Fibroblast of lung (primary cell): ENCODE data around the gene NT5DC1. TPM values are rescaled to one million over a fixed set of nuclear protein-coding genes. Genes with fewer than 3 reads are reported as not detected.
A peak's percentile ranks its signal among the peaks of the same experiment; 100 is the strongest.

Experiments used
- DNase-seq, 2 donors: peaks; one replicate each; pipeline versions ENCODE4 v3.0.0 to v3.0.0-alpha.2; 2010; ENCODE audit warnings: low read depth in 2 of 2
- H2AFZ ChIP-seq: 2 replicates; pipeline ENCODE4 v1.5.1; 2012; ENCODE audit warnings: low read length, control low read depth, inconsistent platforms
- H3K27ac ChIP-seq: 2 replicates; pipeline ENCODE4 v1.5.1; 2011; ENCODE audit warnings: low read length, control low read depth; ENCODE audit not compliant: insufficient read depth
- H3K27me3 ChIP-seq: 2 replicates; pipeline ENCODE4 v1.5.1; 2011; ENCODE audit warnings: mild to moderate bottlenecking, low read length; ENCODE audit not compliant: control insufficient read depth, insufficient read depth
- H3K36me3 ChIP-seq: 2 replicates; pipeline ENCODE4 v1.5.1; 2011; ENCODE audit warnings: low read length; ENCODE audit not compliant: control insufficient read depth, insufficient read depth
- H3K4me1 ChIP-seq: 2 replicates; pipeline ENCODE4 v1.5.1; 2011; ENCODE audit warnings: low read length; ENCODE audit not compliant: control insufficient read depth, insufficient read depth; ENCODE audit errors: extremely low read depth
- H3K4me2 ChIP-seq: 2 replicates; pipeline ENCODE4 v1.5.1; 2011; ENCODE audit warnings: low read length, control low read depth; ENCODE audit not compliant: insufficient read depth; ENCODE audit errors: extremely low read depth
- H3K4me3 ChIP-seq, 4 experiments: fragments of 200-600 bp in 1 of 4; sonication (generic) in 1 of 4; replicated peaks in 1 of 4; 2 replicates each; pipeline ENCODE4 v1.5.1; 2011 to 2016; ENCODE audit warnings: low read length in 4 of 4, low read depth in 3 of 4, mild to moderate bottlenecking in 3 of 4, control low read depth in 2 of 4, inconsistent platforms in 1 of 4, mixed read lengths in 1 of 4; ENCODE audit not compliant: insufficient read depth in 1 of 4; ENCODE audit errors: control extremely low read depth in 1 of 4
- H3K79me2 ChIP-seq: 2 replicates; pipeline ENCODE4 v1.5.1; 2012; ENCODE audit warnings: mild to moderate bottlenecking, low read length, inconsistent platforms; ENCODE audit not compliant: control insufficient read depth, insufficient read depth
- H3K9ac ChIP-seq: 2 replicates; pipeline ENCODE4 v1.5.1; 2011; ENCODE audit warnings: mild to moderate bottlenecking, low read length, control low read depth; ENCODE audit not compliant: insufficient read depth
- H3K9me3 ChIP-seq: 2 replicates; pipeline ENCODE4 v1.5.1; 2012; ENCODE audit warnings: low read depth, low read length; ENCODE audit not compliant: control insufficient read depth, insufficient read depth
- H4K20me1 ChIP-seq: 2 replicates; pipeline ENCODE4 v1.5.1; 2011; ENCODE audit warnings: low read length; ENCODE audit not compliant: control insufficient read depth, insufficient read depth; ENCODE audit errors: extremely low read depth
- EZH2 ChIP-seq: IDR thresholded peaks from 2 replicates; pipeline ENCODE4 v1.5.1; 2012; ENCODE audit warnings: low read length, control low read depth, mild to moderate bottlenecking; ENCODE audit errors: missing control alignments
- polyA plus RNA-seq, 2 donors: library from polyadenylated mRNA; depleted of rRNA in 1 of 2; stranded (reverse) in 1 of 2; unstranded in 1 of 2; fragments of >200 nt; gene quantifications; 2 replicates each; pipeline ENCODE4 v1.2.1, GENCODE V29; 2011 to 2012; ENCODE audit warnings: missing spikeins in 1 of 2
- total RNA-seq: library from RNA; depleted of rRNA; stranded (reverse); fragments of >200 nt; gene quantifications from 2 replicates; pipeline ENCODE4 v1.2.1, GENCODE V29; 2014
- TF ChIP-seq, protein P1 (sequence below), 2 donors: IDR thresholded peaks in 1 of 2; conservative IDR thresholded peaks in 1 of 2; 1 replicate in 1 of 2; 2 replicates in 1 of 2; pipeline ENCODE4 v1.5.1; 2011 to 2012; ENCODE audit warnings: low read length in 2 of 2, control low read depth in 1 of 2, inconsistent platforms in 1 of 2, low read depth in 1 of 2, mild to moderate bottlenecking in 1 of 2

NT5DC1 gene
- total and polyA plus RNA-seq, 2 donors (not counting 1 experiment from before 2014, with no cell fraction given), result 8.1 to 17.9 TPM

GRCh38 chr6:116175344-116175743, 74.7 kb downstream of the NT5DC1 start:
- Histone ChIP-seq H3K9ac (no peak overlapping the region), H3K4me1 (no peaks in the 10 kb centered on the region), H4K20me1 (no peaks in the 10 kb centered on the region), H3K9me3 (no peaks in the 10 kb centered on the region), H3K79me2 (no peaks in the 10 kb centered on the region), H3K4me3 (no peak overlapping the region), H3K27ac (no peak overlapping the region), H3K4me2 (no peak overlapping the region), H3K36me3 (no peaks in the 10 kb centered on the region), H2AFZ (no peak overlapping the region), H3K27me3 (no peaks in the 10 kb centered on the region)
- peak in 1 of 2 donors; percentile 4 for DNase-seq
- no peak for TF ChIP-seq EZH2
- TF ChIP-seq, protein P1, sequence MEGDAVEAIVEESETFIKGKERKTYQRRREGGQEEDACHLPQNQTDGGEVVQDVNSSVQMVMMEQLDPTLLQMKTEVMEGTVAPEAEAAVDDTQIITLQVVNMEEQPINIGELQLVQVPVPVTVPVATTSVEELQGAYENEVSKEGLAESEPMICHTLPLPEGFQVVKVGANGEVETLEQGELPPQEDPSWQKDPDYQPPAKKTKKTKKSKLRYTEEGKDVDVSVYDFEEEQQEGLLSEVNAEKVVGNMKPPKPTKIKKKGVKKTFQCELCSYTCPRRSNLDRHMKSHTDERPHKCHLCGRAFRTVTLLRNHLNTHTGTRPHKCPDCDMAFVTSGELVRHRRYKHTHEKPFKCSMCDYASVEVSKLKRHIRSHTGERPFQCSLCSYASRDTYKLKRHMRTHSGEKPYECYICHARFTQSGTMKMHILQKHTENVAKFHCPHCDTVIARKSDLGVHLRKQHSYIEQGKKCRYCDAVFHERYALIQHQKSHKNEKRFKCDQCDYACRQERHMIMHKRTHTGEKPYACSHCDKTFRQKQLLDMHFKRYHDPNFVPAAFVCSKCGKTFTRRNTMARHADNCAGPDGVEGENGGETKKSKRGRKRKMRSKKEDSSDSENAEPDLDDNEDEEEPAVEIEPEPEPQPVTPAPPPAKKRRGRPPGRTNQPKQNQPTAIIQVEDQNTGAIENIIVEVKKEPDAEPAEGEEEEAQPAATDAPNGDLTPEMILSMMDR (conservative IDR thresholded peaks at IDR 0.05 in 1 of 2, IDR thresholded peaks at IDR 0.05 in 1 of 2; ENCODE audit: low read depth in 1 of 2, low read length in 2 of 2), result no peak

DNA sequence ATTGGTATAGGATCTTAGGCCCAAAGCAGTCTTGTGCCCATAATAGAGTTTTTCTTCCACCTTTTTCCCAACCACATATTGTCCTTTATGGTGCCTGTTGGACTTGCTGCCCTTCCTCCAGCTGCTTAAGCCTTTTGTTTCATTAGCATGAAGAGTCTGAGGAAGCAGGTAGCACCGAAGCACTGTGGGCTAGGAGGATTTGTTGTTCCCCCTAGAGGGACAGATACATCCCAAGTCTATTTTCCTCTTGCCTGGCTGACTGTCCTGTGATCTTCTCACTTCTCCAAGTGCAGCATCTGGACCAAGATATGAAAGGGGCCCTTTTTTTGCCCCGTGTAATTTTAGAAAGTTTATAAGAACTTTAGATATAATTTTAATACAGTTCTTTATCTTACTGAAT, 75.9 kb downstream of the NT5DC1 start:
- Histone ChIP-seq H3K36me3 (no peaks in the 10 kb centered on the region), H3K27ac (no peak overlapping the region), H3K9me3 (no peaks in the 10 kb centered on the region), H3K4me3 (no peak overlapping the region), H4K20me1 (no peaks in the 10 kb centered on the region), H3K4me2 (no peak overlapping the region), H3K9ac (no peak overlapping the region), H3K27me3 (no peaks in the 10 kb centered on the region), H2AFZ (no peak overlapping the region), H3K4me1 (no peaks in the 10 kb centered on the region), H3K79me2 (no peaks in the 10 kb centered on the region)
- no peak for DNase-seq
- TF ChIP-seq, protein P1 (conservative IDR thresholded peaks at IDR 0.05 in 1 of 2, IDR thresholded peaks at IDR 0.05 in 1 of 2; ENCODE audit: low read depth in 1 of 2, low read length in 2 of 2), result no peak
- TF ChIP-seq EZH2, result no peak

- H3K4me3 ChIP-seq, result no peak overlapping the region
- H3K9ac ChIP-seq, result no peak overlapping the region
- no peaks in the 10 kb centered on the region for H3K27me3 ChIP-seq
- H4K20me1 ChIP-seq, result no peaks in the 10 kb centered on the region
- no peaks in the 10 kb centered on the region for H3K36me3 ChIP-seq
- no peaks in the 10 kb centered on the region for H3K9me3 ChIP-seq
- no peak overlapping the region for H2AFZ ChIP-seq
- no peak overlapping the region for H3K4me2 ChIP-seq
- H3K4me1 ChIP-seq, result no peaks in the 10 kb centered on the region
- no peaks in the 10 kb centered on the region for H3K79me2 ChIP-seq
- TF ChIP-seq, protein P1 (conservative IDR thresholded peaks at IDR 0.05 in 1 of 2, IDR thresholded peaks at IDR 0.05 in 1 of 2; ENCODE audit: low read depth in 1 of 2, low read length in 2 of 2), result no peak
- no peak for TF ChIP-seq EZH2
- DNase-seq, result no peak
- no peak overlapping the region for H3K27ac ChIP-seq
Measured at GRCh38 chr6:116180375-116180774, 79.7 kb downstream of the NT5DC1 start.
